Activated CD4-positive, alpha-beta T cell treated with anti-CD3 and anti-CD28 coated beads for 1 hour (primary cell): Measurements from ENCODE around the gene FAM3D.
"Not testable (repeated sequence)": the region's sequence is repeated elsewhere in the genome, so short reads cannot be mapped to it uniquely, and the experiment has no call there.

ENCODE experiments used
- DNase-seq: peaks from one replicate; pipeline ENCODE4 v3.0.0-alpha.2; 2020

The FAM3D gene

GRCh38 chr3:58683001-58683458 is 16.5 kb upstream of the FAM3D start:
- DNase-seq: no peak

- no peak for DNase-seq
Measured at GRCh38 chr3:58681863-58682262, 15.3 kb upstream of the FAM3D start.

GRCh38 chr3:58680879-58681525 is 14.4 kb upstream of the FAM3D start:
- no peak for DNase-seq

- DNase-seq: no peak
Measured at GRCh38 chr3:58679974-58680666, 13.5 kb upstream of the FAM3D start.

GRCh38 chr3:58679446-58679845 is 12.9 kb upstream of the FAM3D start:
- DNase-seq: no peak

- DNase-seq: not testable (repeated sequence)
Measured at GRCh38 chr3:58678177-58678970, 11.8 kb upstream of the FAM3D start.

- DNase-seq: no peak
Measured at GRCh38 chr3:58672880-58673279, 6.3 kb upstream of the FAM3D start.

GRCh38 chr3:58672451-58672850 is 5.9 kb upstream of the FAM3D start:
- no peak for DNase-seq

GRCh38 chr3:58670506-58671135 is 4.0 kb upstream of the FAM3D start:
- DNase-seq: no peak

GRCh38 chr3:58668247-58668646 is 1.7 kb upstream of the FAM3D start:
- DNase-seq: no peak

GRCh38 chr3:58667704-58668103 is 1.1 kb upstream of the FAM3D start:
- DNase-seq: no peak

GRCh38 chr3:58667229-58667628 is 655 bp upstream of the FAM3D start:
- no peak for DNase-seq

- DNase-seq: no peak
Measured at GRCh38 chr3:58665405-58665804, 1.2 kb downstream of the FAM3D start.

- DNase-seq: no peak
Measured at GRCh38 chr3:58664611-58665010, 2.0 kb downstream of the FAM3D start.

GRCh38 chr3:58661836-58662420 is 4.6 kb downstream of the FAM3D start:
- DNase-seq: no peak

- DNase-seq: no peak
Measured at GRCh38 chr3:58660998-58661397, 5.6 kb downstream of the FAM3D start.

GRCh38 chr3:58659051-58659675 is 7.4 kb downstream of the FAM3D start:
- no peak for DNase-seq

GRCh38 chr3:58658508-58658907 is 8.1 kb downstream of the FAM3D start:
- no peak for DNase-seq

GRCh38 chr3:58657571-58658141 is 8.9 kb downstream of the FAM3D start:
- no peak for DNase-seq

- no peak for DNase-seq
Measured at GRCh38 chr3:58657036-58657520, 9.5 kb downstream of the FAM3D start.

- DNase-seq: no peak
Measured at GRCh38 chr3:58656631-58657030, 9.9 kb downstream of the FAM3D start.

- no peak for DNase-seq
Measured at GRCh38 chr3:58654466-58654865, 12.1 kb downstream of the FAM3D start.
